ENCODE measurements around the gene LGALS4.

The LGALS4 gene

DNA sequence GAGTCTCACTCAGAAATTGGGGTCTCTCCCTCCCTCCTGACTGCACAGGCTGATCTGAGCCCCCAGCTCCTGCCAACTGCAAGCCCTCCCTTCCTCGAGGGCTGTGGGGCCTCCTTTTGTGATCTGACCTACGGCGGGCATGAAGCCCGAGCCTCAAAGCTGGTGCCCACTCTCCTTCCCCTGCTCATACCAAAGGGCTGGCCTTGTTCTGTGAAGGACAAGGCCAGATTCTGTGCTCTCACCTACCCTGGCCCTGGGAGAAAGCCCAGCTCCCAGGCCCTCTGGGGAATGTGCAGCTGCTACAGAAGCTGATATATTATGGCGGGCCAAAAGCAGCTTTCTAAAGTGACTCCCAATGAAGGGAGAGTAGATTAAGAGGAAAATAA lies 27.8 kb upstream of the LGALS4 start:
- Histone ChIP-seq H3K36me3 (ENCODE audit: control insufficient read depth, insufficient read depth, low read length) (peaks cover 81% of the 10 kb centered on the region), H3K4me3 (ENCODE audit: low read length) (no peak overlapping the region), H3K9ac (ENCODE audit: low read length) (no peak overlapping the region), H3K27me3 (ENCODE audit: control insufficient read depth, insufficient read depth, low read length) (no peaks in the 10 kb centered on the region), H3K4me1 (ENCODE audit: control insufficient read depth, insufficient read depth, low read length) (peaks cover 45% of the 10 kb centered on the region), H3K9me3 (ENCODE audit: control insufficient read depth, low read length) (no peaks in the 10 kb centered on the region)

DNA sequence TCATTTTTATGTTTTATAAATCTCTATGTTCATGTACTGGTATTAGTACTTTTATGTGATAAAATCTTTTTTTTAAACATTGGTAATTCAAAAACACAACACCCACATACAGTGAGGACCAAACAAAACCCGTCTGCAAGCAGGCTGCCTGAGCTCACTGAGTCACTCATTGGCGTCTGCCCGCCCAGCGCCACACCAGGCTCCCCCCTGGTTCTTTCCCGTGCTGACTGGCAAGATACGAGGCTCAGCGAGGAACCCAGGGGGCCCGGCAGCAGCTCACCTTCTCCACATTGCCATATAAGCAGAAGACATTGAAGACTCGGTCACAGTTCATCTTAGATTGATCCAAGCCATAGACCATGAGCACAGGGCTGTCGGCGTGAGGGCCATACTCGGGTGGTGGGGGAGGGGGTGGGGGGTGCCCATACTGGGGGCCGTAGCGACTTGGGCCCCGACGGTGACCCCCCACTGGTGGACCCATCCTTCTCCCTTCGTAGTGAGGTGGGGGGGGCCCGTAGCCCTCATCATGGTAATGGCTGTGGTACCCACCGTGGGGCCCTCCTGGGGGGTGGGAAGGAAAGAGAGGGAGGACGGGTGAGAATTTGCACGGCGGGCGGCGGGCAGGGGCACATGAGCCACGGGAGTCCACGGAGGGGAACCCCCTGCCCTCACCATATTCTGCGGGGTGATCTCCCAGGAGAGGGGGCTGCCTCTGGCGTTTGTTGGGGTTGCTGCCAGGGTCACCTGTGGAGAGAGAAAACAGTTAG lies 27.3 kb upstream of the LGALS4 start:
- Histone ChIP-seq H3K36me3 (ENCODE audit: control insufficient read depth, insufficient read depth, low read length) (peaks cover 80% of the 10 kb centered on the region), H3K9me3 (ENCODE audit: control insufficient read depth, low read length) (no peaks in the 10 kb centered on the region), H3K4me1 (ENCODE audit: control insufficient read depth, insufficient read depth, low read length) (peaks cover 47% of the 10 kb centered on the region), H3K4me3 (ENCODE audit: low read length) (no peak overlapping the region), H3K27me3 (ENCODE audit: control insufficient read depth, insufficient read depth, low read length) (no peaks in the 10 kb centered on the region), H3K9ac (ENCODE audit: low read length) (no peak overlapping the region)

DNA sequence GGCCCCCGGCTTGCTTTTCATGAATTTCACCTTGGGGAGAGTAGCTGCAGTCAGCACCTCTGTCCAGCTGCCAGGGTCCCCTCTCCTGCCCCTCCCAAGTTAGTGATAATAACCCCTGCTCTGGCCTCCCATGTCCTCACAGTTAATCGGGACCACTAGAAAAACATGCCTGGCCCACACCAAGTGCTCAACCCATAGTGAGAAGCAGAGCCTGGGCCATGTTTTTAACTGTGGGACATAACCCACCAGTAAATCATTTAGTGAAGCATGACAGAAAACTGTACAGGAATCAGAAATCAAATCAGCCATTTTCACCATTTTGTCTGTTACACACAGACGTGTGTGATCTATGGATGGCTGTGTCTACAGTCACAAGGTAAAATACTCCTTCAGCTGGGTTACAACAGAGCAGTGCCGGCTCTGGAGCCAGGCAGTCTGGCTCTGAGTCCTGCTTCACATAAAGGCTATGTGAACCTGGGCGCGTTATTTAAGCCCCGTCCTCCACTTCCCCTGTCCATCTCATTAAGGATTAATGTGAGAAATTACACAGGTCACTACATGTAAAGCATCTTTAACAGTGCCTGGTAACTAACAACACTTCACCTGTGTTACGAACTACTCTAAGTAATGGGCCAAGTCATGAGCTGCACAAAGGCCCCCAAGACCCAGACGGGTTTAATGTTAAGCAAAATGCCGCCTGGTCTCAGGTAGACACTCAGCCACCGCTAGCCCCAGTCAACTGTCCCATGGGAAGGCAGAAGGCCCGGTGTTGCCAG lies 26.4 kb upstream of the LGALS4 start:
- Histone ChIP-seq H3K27me3 (ENCODE audit: control insufficient read depth, insufficient read depth, low read length) (no peaks in the 10 kb centered on the region), H3K36me3 (ENCODE audit: control insufficient read depth, insufficient read depth, low read length) (peaks cover 74% of the 10 kb centered on the region), H3K4me1 (ENCODE audit: control insufficient read depth, insufficient read depth, low read length) (peaks cover 47% of the 10 kb centered on the region), H3K9ac (ENCODE audit: low read length) (peak overlapping the region; percentile 30), H3K9me3 (ENCODE audit: control insufficient read depth, low read length) (no peaks in the 10 kb centered on the region), H3K4me3 (ENCODE audit: low read length) (no peak overlapping the region)

DNA sequence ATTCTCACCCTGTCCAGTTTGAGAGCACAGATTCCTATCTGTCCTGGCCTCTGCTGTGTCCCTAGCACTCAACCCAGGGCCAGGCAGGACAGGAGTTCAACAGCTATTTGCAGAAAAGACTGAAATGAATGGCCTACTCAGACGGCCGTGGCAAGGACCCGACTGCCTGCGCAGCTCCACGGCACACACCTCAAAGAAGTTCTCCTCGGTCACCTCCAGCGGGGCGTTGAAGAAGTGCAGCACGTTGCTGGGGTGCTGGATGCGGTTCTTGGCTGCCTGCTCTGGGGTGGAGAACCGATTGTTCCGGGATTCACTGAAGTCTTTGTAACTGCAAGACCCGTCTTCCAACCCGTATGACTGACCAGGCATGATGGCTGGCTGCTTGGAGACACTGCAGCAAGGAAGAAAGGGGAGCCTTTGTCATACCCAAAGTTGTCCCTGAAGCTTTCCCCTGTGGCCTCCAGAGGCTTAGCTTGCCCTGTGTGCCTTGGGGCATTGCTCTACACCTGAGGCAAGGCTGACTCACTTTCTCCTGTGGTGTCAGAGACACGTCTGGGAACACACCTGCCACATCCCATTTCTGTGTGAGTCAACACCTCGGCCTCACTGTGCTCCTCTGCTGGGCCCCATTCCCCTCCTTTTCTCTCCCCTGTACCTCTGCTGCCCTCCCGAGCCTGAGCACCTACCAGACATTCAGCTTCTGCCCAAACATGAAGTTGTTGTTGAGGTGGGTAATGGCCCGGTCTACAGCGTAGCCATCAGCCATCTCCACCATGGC lies 25.7 kb upstream of the LGALS4 start:
- Histone ChIP-seq H3K4me1 (ENCODE audit: control insufficient read depth, insufficient read depth, low read length) (peaks cover 44% of the 10 kb centered on the region), H3K9me3 (ENCODE audit: control insufficient read depth, low read length) (no peaks in the 10 kb centered on the region), H3K9ac (ENCODE audit: low read length) (peak overlapping the region; percentile 30), H3K4me3 (ENCODE audit: low read length) (peak overlapping the region; percentile 7), H3K36me3 (ENCODE audit: control insufficient read depth, insufficient read depth, low read length) (peaks cover 66% of the 10 kb centered on the region), H3K27me3 (ENCODE audit: control insufficient read depth, insufficient read depth, low read length) (no peaks in the 10 kb centered on the region)

DNA sequence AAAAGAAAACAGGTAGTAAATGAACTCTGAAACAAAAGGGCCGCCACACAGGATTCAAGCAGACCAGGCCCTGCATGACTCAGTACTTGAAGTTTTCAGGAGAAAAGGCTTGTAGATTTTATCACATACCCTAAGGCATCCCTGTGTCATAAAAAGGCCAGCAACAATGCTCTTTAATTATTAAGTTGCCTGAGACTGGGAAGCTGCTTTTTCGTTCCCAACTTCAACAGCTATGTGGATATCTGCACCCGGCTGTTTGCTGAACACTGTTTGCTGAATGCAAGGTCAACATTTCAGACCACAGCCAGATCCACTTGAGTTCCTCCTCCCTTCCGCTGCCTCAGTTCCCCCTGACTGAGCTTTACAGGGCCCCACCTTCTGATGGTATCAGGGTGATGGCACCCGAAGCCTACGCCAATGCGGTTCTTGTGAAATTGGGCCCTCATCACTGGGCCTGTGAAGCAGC lies 24.9 kb upstream of the LGALS4 start:
- Histone ChIP-seq H3K9me3 (ENCODE audit: control insufficient read depth, low read length) (no peaks in the 10 kb centered on the region), H3K4me1 (ENCODE audit: control insufficient read depth, insufficient read depth, low read length) (peaks cover 41% of the 10 kb centered on the region), H3K27me3 (ENCODE audit: control insufficient read depth, insufficient read depth, low read length) (no peaks in the 10 kb centered on the region), H3K4me3 (ENCODE audit: low read length) (peak overlapping the region; percentile 7), H3K36me3 (ENCODE audit: control insufficient read depth, insufficient read depth, low read length) (peaks cover 59% of the 10 kb centered on the region), H3K9ac (ENCODE audit: low read length) (peak overlapping the region; percentile 11)

DNA sequence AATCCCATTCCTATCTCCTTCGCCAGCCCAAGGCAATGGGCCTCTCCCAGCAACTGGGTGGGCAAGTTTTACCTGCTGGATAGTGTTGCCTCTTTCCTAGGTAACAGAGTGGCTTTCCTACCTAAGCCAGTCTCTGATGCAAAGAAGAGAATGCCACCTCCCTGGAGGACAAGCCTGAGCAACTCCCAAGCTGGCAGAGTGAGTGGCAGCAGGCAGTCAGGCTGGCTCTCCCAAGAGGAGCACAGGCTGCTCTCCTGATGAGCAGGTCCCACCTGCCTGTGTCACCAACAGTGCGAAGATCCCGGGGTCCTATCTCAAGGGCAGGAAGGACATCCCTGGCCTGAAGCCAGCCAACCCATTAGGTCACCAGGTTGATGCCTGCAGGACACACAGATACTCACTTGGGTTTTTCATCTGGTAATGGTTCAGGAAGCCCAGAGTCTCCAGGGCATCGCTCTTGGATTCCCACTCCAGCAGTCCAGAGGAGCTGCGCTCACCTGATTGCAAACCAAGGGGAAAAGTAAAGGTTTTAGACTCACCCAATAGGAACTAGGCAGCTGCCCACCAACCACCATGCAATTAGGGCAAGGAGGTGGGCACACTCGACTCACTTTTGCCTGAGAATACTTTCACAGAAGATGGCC lies 24.4 kb upstream of the LGALS4 start:
- Histone ChIP-seq H3K9ac (ENCODE audit: low read length) (peak overlapping the region; percentile 11), H3K4me1 (ENCODE audit: control insufficient read depth, insufficient read depth, low read length) (peaks cover 46% of the 10 kb centered on the region), H3K27me3 (ENCODE audit: control insufficient read depth, insufficient read depth, low read length) (no peaks in the 10 kb centered on the region), H3K36me3 (ENCODE audit: control insufficient read depth, insufficient read depth, low read length) (peaks cover 56% of the 10 kb centered on the region), H3K9me3 (ENCODE audit: control insufficient read depth, low read length) (no peaks in the 10 kb centered on the region), H3K4me3 (ENCODE audit: low read length) (no peak overlapping the region)

DNA sequence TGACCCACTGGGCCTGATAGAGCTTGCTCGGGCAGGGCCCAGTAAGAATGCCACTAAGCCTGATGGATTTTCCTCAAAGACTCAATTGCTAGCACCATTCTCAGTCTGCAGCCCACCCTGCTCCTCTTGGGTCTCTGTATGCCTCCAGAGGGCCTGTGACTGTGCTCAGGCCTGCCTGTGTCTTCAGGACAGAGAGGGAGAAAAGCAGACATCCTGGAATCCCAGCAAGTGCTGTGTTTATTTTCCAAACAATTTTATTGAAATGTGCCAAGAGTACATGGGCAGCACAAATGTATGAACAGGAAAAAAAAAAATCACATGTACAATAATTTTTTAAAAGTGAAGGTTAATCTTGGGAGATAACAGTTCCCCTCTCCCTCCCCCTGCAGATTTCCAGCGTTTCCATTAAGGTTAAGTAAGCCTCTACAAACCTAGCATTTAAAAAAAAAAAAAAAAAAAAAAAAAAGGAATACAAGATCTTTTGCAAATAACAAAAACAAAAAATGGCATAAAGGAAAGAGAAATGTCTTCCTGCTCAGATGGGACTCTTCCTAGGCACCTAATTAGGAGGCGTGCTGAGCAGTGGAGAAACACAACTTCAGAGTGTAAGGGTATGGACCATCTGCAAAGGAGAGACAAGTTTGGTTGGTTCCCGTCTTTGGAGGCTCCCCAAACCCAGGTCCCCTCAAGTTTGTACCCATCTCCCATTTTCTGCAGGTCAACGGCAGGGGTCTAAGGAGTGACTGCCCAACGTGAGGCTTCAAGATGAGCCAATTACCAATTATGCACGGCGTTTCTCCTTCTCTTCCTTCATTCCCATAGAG lies 23.6 kb upstream of the LGALS4 start:
- no peak overlapping the region for H3K4me3 ChIP-seq (ENCODE audit: low read length)
- no peaks in the 10 kb centered on the region for H3K27me3 ChIP-seq (ENCODE audit: control insufficient read depth, insufficient read depth, low read length)
- peaks cover 51% of the 10 kb centered on the region for H3K36me3 ChIP-seq (ENCODE audit: control insufficient read depth, insufficient read depth, low read length)
- peaks cover 48% of the 10 kb centered on the region for H3K4me1 ChIP-seq (ENCODE audit: control insufficient read depth, insufficient read depth, low read length)
- H3K9me3 ChIP-seq (ENCODE audit: control insufficient read depth, low read length): no peaks in the 10 kb centered on the region
- H3K9ac ChIP-seq (ENCODE audit: low read length): peak overlapping the region; percentile 11

DNA sequence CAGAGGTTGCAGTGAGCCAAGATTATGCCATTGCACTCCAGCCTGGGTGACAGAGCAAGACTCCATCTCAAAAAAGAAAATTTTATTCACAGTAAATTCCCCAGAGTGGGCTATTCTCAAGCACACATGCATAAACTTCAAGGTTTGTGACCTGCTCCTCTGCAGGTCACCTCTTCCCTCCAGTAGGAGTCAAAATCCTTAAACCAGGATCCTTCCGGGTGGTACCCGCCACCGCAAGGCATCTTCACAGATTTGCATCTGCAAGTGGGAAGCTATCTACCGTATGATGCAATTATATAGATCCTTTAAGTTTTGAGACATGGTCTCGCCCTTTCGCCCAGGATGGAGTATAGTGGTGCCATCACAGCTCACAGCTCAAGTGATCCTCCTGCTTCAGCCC lies 21.8 kb upstream of the LGALS4 start:
- no peaks in the 10 kb centered on the region for H3K9me3 ChIP-seq (ENCODE audit: control insufficient read depth, low read length)
- peaks cover 54% of the 10 kb centered on the region for H3K4me1 ChIP-seq (ENCODE audit: control insufficient read depth, insufficient read depth, low read length)
- no peak overlapping the region for H3K9ac ChIP-seq (ENCODE audit: low read length)
- peaks cover 39% of the 10 kb centered on the region for H3K36me3 ChIP-seq (ENCODE audit: control insufficient read depth, insufficient read depth, low read length)
- no peaks in the 10 kb centered on the region for H3K27me3 ChIP-seq (ENCODE audit: control insufficient read depth, insufficient read depth, low read length)
- no peak overlapping the region for H3K4me3 ChIP-seq (ENCODE audit: low read length)

DNA sequence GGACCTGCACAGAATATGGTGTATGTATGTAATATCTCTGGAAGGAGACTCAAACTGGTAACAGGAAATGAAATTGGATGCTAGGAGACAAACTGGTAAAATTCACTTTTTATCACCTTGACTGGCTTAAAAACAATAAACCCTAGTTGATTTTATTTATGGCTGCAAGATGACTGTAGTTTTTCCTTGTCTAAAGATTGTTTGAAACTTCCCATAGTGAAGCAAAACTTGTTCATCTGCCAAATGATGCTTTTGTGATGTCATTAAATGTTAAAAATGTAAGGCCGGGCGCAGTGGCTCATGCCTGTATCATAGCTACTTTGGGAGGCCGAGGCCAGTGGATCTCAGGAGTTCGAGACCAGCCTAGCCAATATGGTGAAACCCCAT lies 21.4 kb upstream of the LGALS4 start:
- Histone ChIP-seq H3K4me1 (ENCODE audit: control insufficient read depth, insufficient read depth, low read length) (peaks cover 49% of the 10 kb centered on the region), H3K27me3 (ENCODE audit: control insufficient read depth, insufficient read depth, low read length) (no peaks in the 10 kb centered on the region), H3K9ac (ENCODE audit: low read length) (no peak overlapping the region), H3K36me3 (ENCODE audit: control insufficient read depth, insufficient read depth, low read length) (peaks cover 34% of the 10 kb centered on the region), H3K4me3 (ENCODE audit: low read length) (no peak overlapping the region), H3K9me3 (ENCODE audit: control insufficient read depth, low read length) (no peaks in the 10 kb centered on the region)

DNA sequence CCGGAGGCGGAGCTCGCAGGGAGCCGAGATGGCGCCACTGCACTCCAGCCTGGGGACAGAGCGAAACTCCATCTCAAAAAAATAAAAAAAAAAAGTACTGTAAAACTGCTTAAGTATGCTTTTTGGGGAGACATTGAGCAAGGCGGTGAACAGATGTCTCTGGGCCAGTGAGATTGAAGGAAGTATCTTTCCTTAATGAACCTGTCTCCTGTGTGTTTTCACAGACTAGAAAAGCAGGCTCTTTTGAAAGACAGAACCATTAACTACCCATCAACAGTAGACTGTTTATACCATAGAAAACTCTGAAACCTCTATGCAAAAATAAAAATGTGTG lies 20.3 kb upstream of the LGALS4 start:
- Histone ChIP-seq H3K4me3 (ENCODE audit: low read length) (no peak overlapping the region), H3K9me3 (ENCODE audit: control insufficient read depth, low read length) (no peaks in the 10 kb centered on the region), H3K9ac (ENCODE audit: low read length) (no peak overlapping the region), H3K4me1 (ENCODE audit: control insufficient read depth, insufficient read depth, low read length) (peaks cover 38% of the 10 kb centered on the region), H3K36me3 (ENCODE audit: control insufficient read depth, insufficient read depth, low read length) (peaks cover 25% of the 10 kb centered on the region), H3K27me3 (ENCODE audit: control insufficient read depth, insufficient read depth, low read length) (no peaks in the 10 kb centered on the region)

DNA sequence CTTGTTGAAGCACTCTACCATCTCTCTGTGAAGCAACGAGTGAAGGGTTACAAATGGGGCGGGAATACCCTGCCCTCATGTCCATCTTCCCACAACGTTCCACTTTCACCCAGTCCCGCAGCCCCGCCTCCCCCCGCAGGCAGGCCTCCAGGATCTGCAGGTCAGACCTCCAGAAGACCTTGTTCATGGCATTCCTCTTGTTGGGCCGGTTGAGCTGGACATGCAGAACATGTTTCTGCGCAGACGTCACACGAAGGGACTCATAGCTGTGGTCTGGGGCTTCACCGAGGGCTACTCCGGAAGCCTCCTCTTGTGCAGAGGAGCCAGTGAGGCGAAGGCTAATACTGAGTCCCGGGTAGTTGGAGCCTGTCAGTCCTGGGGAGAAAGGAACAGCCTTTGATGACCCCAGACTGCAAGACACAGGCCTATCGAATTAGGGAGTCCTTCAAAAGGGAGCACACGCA lies 18.4 kb upstream of the LGALS4 start:
- H3K27me3 ChIP-seq (ENCODE audit: control insufficient read depth, insufficient read depth, low read length): no peaks in the 10 kb centered on the region
- peaks cover 22% of the 10 kb centered on the region for H3K4me1 ChIP-seq (ENCODE audit: control insufficient read depth, insufficient read depth, low read length)
- peak overlapping the region; percentile 77 for H3K9ac ChIP-seq (ENCODE audit: low read length)
- no peaks in the 10 kb centered on the region for H3K9me3 ChIP-seq (ENCODE audit: control insufficient read depth, low read length)
- H3K4me3 ChIP-seq (ENCODE audit: low read length): peak overlapping the region; percentile 70
- peaks cover 8% of the 10 kb centered on the region for H3K36me3 ChIP-seq (ENCODE audit: control insufficient read depth, insufficient read depth, low read length)
